Spleen (tissue), 11 donors: ENCODE data around the gene JAZF1. TPM values are rescaled to one million over a fixed set of nuclear protein-coding genes. Genes with fewer than 3 reads are reported as not detected.

Source experiments
- DNase-seq: peaks from one replicate; pipeline ENCODE4 v3.0.0-alpha.2; 2020
- H3K27ac ChIP-seq, 8 donors: fragments of 200-600 bp; sonication (generic) in 7 of 8; 1 replicate in 4 of 8; 2 replicates in 4 of 8; pipeline versions ENCODE4 v1.5.0 to v1.8.0; 2016 to 2021; ENCODE audit warnings: inconsistent platforms in 4 of 8, mild to moderate bottlenecking in 4 of 8, moderate library complexity in 1 of 8
- H3K27me3 ChIP-seq, 7 donors: fragments of 200-600 bp; sonication (generic) in 6 of 7; replicated peaks in 1 of 7; 1 replicate in 4 of 7; 2 replicates in 3 of 7; pipeline versions ENCODE4 v1.5.0 to v1.8.0; 2016 to 2021; ENCODE audit warnings: inconsistent platforms in 3 of 7, mild to moderate bottlenecking in 1 of 7
- H3K36me3 ChIP-seq, 6 donors: fragments of 200-600 bp; sonication (generic) in 5 of 6; 1 replicate in 4 of 6; 2 replicates in 2 of 6; pipeline versions ENCODE4 v1.5.0 to v1.8.0; 2016 to 2021; ENCODE audit warnings: inconsistent platforms in 2 of 6
- H3K4me1 ChIP-seq, 6 donors: fragments of 200-600 bp; sonication (generic) in 5 of 6; 1 replicate in 3 of 6; 2 replicates in 3 of 6; pipeline versions ENCODE4 v1.5.0 to v1.8.0; 2016 to 2021; ENCODE audit warnings: inconsistent platforms in 3 of 6
- H3K4me3 ChIP-seq, 8 donors: fragments of 200-600 bp; sonication (generic) in 7 of 8; 1 replicate in 4 of 8; 2 replicates in 4 of 8; pipeline versions ENCODE4 v1.5.0 to v1.8.0; 2016 to 2021; ENCODE audit warnings: inconsistent platforms in 4 of 8, mild to moderate bottlenecking in 4 of 8, moderate library complexity in 2 of 8
- H3K9me3 ChIP-seq, 8 donors: fragments of 200-600 bp; sonication (generic) in 7 of 8; 1 replicate in 4 of 8; 2 replicates in 4 of 8; pipeline versions ENCODE4 v1.5.0 to v1.8.0; 2016 to 2021; ENCODE audit warnings: inconsistent platforms in 4 of 8
- POLR2A ChIP-seq, 3 donors: fragments of 450-650 bp; IDR thresholded peaks; one replicate each; pipeline ENCODE4 v1.5.1; 2017; ENCODE audit warnings: antibody characterized with exemption in 3 of 3, mild to moderate bottlenecking in 1 of 3
- POLR2AphosphoS5 ChIP-seq, 3 donors: sonication (generic); formaldehyde crosslinking; IDR thresholded peaks; one replicate each; pipeline ENCODE4 v1.5.1; 2017; ENCODE audit warnings: antibody characterized with exemption in 3 of 3
- WGBS, 5 donors: extraction: QIAGEN DNeasy Blood & Tissue Kit in 3 of 5; methylation state at CpG; one replicate each; pipeline versions ENCODE4 v1.1.5 to v1.1.7; 2013 to 2018; 5-methylcytosine and 5-hydroxymethylcytosine counted together
- intact Hi-C: fragments of 100-400 bp; cut with DNase I; formaldehyde crosslinking; loops from one replicate; pipeline ENCODE4 v1.15.0; 2023; ENCODE audit warnings: low total_unique reads
- polyA plus RNA-seq, 3 donors: library from polyadenylated mRNA; stranded (reverse); fragments of 200-250 nt; gene quantifications; one replicate each; pipeline ENCODE4 v1.2.1, GENCODE V29; 2013
- total RNA-seq, 7 donors: library from RNA; depleted of rRNA in 3 of 7; stranded (reverse); fragments of >200 nt in 3 of 7; fragmentation: NEBNext Ultra II Directional in 4 of 7; extraction: Animal tissue kit (Norgen Biotek cat#: 25700) in 4 of 7; gene quantifications; one replicate each; pipeline versions ENCODE4 v1.1.0 to v1.2.1, GENCODE V29; 2016 to 2021
- TF ChIP-seq, protein P1 (sequence below), 11 experiments: fragments of 200-600 bp in 7 of 11; fragments of 450-650 bp in 4 of 11; sonication (generic) in 4 of 11; IDR thresholded peaks in 8 of 11; conservative IDR thresholded peaks in 3 of 11; 1 replicate in 7 of 11; 2 replicates in 4 of 11; pipeline versions ENCODE4 v1.4.0 to v1.8.0; 2016 to 2021; ENCODE audit warnings: antibody characterized with exemption in 11 of 11, inconsistent platforms in 4 of 11, mild to moderate bottlenecking in 1 of 11
- donor health status: healthy with polysubstance abuse.
- donor health status: DM: no; HTN: no; CAD: no; lungs with moderate emphysema.
- donor health status: DM: no; HTN: no; CAD: no.
- donor health status: Bipolar disorder and iron deficiency.
- donor health status: healthy.
- donor health status: DM: no; HTN: no; CAD: no.
- donor health status: DM: yes; HTN: yes; CAD: no.

Gene JAZF1
- total and polyA plus RNA-seq, 10 donors, result 13.5 to 33.8 (median 24.7) TPM

DNA sequence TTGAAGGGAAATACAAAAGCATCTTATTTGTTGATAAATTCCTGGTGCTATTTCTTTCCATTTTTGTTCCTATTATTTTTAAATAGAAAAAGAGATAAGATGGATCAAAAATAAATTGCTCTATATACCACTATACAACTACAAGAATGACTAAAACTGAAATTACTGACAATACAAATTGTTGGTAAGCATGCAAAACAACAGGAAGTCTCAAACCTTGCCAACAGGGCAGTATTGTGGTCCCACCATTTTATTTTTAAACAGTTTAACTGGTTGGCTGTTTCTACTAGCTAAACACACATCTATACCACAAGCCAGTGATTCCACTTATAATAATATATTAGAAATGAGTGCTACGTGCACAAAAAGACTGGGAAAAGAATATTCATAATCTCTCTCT is 213.0 kb downstream of the JAZF1 start:
- H3K4me3 ChIP-seq, result no peak overlapping the region
- no peaks in the 10 kb centered on the region for H3K9me3 ChIP-seq
- peaks cover 0 to 4% (median 0%) of the 10 kb centered on the region in 6 donors for H3K36me3 ChIP-seq
- DNase-seq, result no peak
- TF ChIP-seq POLR2A (IDR thresholded peaks at IDR 0.05), result no peak
- TF ChIP-seq, protein P1, sequence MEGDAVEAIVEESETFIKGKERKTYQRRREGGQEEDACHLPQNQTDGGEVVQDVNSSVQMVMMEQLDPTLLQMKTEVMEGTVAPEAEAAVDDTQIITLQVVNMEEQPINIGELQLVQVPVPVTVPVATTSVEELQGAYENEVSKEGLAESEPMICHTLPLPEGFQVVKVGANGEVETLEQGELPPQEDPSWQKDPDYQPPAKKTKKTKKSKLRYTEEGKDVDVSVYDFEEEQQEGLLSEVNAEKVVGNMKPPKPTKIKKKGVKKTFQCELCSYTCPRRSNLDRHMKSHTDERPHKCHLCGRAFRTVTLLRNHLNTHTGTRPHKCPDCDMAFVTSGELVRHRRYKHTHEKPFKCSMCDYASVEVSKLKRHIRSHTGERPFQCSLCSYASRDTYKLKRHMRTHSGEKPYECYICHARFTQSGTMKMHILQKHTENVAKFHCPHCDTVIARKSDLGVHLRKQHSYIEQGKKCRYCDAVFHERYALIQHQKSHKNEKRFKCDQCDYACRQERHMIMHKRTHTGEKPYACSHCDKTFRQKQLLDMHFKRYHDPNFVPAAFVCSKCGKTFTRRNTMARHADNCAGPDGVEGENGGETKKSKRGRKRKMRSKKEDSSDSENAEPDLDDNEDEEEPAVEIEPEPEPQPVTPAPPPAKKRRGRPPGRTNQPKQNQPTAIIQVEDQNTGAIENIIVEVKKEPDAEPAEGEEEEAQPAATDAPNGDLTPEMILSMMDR (IDR thresholded peaks at IDR 0.05 in 8 of 11, conservative IDR thresholded peaks at IDR 0.05 in 3 of 11), result no peak
- no peak for TF ChIP-seq POLR2AphosphoS5 (IDR thresholded peaks at IDR 0.05)
- H3K27me3 ChIP-seq, result no peaks in the 10 kb centered on the region
- H3K27ac ChIP-seq, result no peak overlapping the region
- peaks cover 0 to 40% (median 15%) of the 10 kb centered on the region in 6 donors for H3K4me1 ChIP-seq
- WGBS, 5 donors, result 84 to 91% (median 87%) methylated on average over 1 of the region's 1 CpG
- intact Hi-C loops, result no loop called here

DNA sequence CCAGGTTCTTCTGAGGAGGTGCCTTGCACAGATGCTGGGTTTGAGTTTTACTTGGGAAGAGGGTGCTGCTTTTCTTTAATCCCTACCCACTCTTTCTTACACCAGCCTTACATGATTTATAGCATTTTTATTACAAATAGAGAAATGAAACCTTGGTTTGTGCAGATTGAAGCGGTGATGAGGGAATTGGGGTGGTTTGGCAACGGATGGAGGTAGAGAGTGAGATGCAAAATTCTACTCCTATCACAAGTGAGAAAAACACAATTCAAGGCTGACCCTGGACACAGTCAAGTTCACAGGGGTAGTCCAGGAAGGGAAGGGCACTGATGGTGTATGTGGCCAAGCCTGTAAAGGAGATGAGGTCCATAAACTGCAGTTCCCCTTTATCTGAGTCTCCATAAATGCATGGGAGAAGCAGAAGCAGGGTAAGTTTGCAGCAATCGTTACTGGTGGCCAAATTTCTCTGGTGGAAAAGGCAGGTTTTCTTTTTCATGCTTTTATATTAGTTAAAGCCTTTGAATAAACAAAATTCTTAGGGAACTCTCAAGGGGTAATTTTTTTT is 214.3 kb downstream of the JAZF1 start:
- 29 to 57% (median 51%) methylated on average over 3 of the region's 3 CpGs for WGBS, 5 donors
- H3K4me3 ChIP-seq, result no peak overlapping the region
- peaks cover 0 to 4% (median 0%) of the 10 kb centered on the region in 6 donors for H3K36me3 ChIP-seq
- TF ChIP-seq POLR2AphosphoS5 (IDR thresholded peaks at IDR 0.05), result no peak
- TF ChIP-seq, protein P1 (IDR thresholded peaks at IDR 0.05 in 8 of 11, conservative IDR thresholded peaks at IDR 0.05 in 3 of 11), result no peak
- TF ChIP-seq POLR2A (IDR thresholded peaks at IDR 0.05), result no peak
- no peak for DNase-seq
- H3K4me1 ChIP-seq, result peaks cover 0 to 28% (median 15%) of the 10 kb centered on the region in 6 donors
- H3K27me3 ChIP-seq, result no peaks in the 10 kb centered on the region
- no peak overlapping the region for H3K27ac ChIP-seq
- no peaks in the 10 kb centered on the region for H3K9me3 ChIP-seq
- intact Hi-C loops, result no loop called here

DNA sequence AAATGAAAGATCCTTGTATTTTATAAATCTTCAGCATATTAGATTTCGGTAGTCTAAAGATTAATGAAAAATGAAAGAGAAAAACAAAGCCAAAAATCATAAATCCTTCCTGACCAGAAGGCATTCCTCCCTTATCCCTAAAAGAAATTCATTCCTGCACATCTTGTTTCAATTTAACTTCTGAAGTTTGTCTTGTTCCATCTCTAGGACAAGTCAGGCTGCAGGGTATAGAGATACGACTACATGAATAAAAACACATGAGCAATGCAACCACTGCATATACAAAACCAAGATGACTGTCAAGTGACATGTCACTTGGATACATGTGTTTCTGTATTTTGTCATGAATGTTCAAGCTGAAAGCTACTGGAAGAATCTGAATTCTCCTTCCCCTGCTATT is 214.9 kb downstream of the JAZF1 start:
- 90 to 95% (median 93%) methylated on average over 2 of the region's 2 CpGs for WGBS, 5 donors
- Histone ChIP-seq H3K36me3 (peaks cover 0 to 4% (median 0%) of the 10 kb centered on the region in 6 donors), H3K27me3 (no peaks in the 10 kb centered on the region), H3K27ac (no peak overlapping the region), H3K4me1 (peaks cover 0 to 26% (median 15%) of the 10 kb centered on the region in 6 donors), H3K9me3 (no peaks in the 10 kb centered on the region), H3K4me3 (no peak overlapping the region)
- intact Hi-C loops, result no loop called here
- TF ChIP-seq POLR2A (IDR thresholded peaks at IDR 0.05), result no peak
- TF ChIP-seq POLR2AphosphoS5 (IDR thresholded peaks at IDR 0.05), result no peak
- TF ChIP-seq, protein P1 (IDR thresholded peaks at IDR 0.05 in 8 of 11, conservative IDR thresholded peaks at IDR 0.05 in 3 of 11), result no peak
- no peak for DNase-seq

DNA sequence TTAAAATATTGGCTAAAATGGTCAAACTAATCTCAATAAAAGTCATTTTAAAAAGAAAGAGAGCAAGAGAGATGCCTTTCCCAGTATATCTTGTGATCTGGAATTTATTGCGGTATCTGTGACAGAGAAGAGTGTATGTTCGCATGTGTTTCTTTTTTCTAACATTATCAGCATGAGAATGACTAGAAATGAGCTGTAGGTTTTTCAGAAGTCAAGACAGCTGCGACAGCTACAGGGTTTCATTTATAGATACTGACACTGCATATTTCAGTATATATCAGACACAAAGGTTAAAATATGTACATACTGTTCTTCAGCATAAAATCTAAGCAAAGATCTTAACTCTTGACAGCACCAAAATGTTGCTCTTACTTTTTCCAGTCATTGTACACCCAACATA is 215.8 kb downstream of the JAZF1 start:
- 93 to 96% (median 96%) methylated on average over 3 of the region's 3 CpGs for WGBS, 5 donors
- Histone ChIP-seq H3K9me3 (no peaks in the 10 kb centered on the region), H3K4me1 (peaks cover 0 to 26% (median 15%) of the 10 kb centered on the region in 6 donors), H3K36me3 (peaks cover 0 to 4% (median 0%) of the 10 kb centered on the region in 6 donors), H3K27ac (no peak overlapping the region), H3K27me3 (no peaks in the 10 kb centered on the region), H3K4me3 (no peak overlapping the region)
- intact Hi-C loops, result no loop called here
- DNase-seq, result no peak
- TF ChIP-seq, protein P1 (IDR thresholded peaks at IDR 0.05 in 8 of 11, conservative IDR thresholded peaks at IDR 0.05 in 3 of 11), result no peak
- no peak for TF ChIP-seq POLR2AphosphoS5 (IDR thresholded peaks at IDR 0.05)
- no peak for TF ChIP-seq POLR2A (IDR thresholded peaks at IDR 0.05)
